HCT116 (cell line): ENCODE data around the gene MYORG. TPM values are rescaled to one million over a fixed set of nuclear protein-coding genes. Genes with fewer than 3 reads are reported as not detected.

Experiments
- ATAC-seq: fragments of 200-7000 bp; cut with Tn5 transposase; 2 replicates; pipeline ENCODE4 v1.9.1; 2020; ENCODE audit warnings: mild to moderate bottlenecking, moderate library complexity
- BruUV-seq: library from RNA; stranded (reverse); fragments of 400-500 nt; replicated peaks from 2 replicates; lab custom pipeline; 2021; lab: Mats Ljungman, UMichigan
- CTCF ChIA-PET: fragments of 300-600 bp; sonication (Branson Sonifier 250); formaldehyde crosslinking; loops from one replicate; lab custom pipeline; 2021; ENCODE audit warnings: antibody characterized with exemption; lab: Charles Lee
- POLR2A ChIA-PET: fragments of 300-600, 350-600 bp; sonication (Branson Sonifier 250); formaldehyde crosslinking; loops from one replicate; lab custom pipeline; 2021; ENCODE audit warnings: antibody characterized with exemption; lab: Charles Lee
- RAD21 ChIA-PET, 2 experiments: fragments of 300-600 bp; sonication (Branson Sonifier 250); formaldehyde crosslinking; loops; one replicate each; lab custom pipeline; 2023; ENCODE audit warnings: low total read pairs in 2 of 2; ENCODE audit not compliant: uncharacterized antibody in 2 of 2, unreplicated experiment in 2 of 2, low non-redundant PET in 1 of 2; lab: Charles Lee
- DNase-seq: peaks from one replicate; pipeline ENCODE4 v3.0.0-alpha.2; 2010; ENCODE audit warnings: low read depth, low spot score
- H2AFZ ChIP-seq: fragments of 200-600 bp; shearing (Covaris generic), sonication (generic); 2 replicates; pipeline ENCODE4 v1.6.1; 2017; ENCODE audit warnings: low read depth, mixed run types, mixed read lengths, antibody characterized with exemption, low read length; ENCODE audit not compliant: poor library complexity, severe bottlenecking
- H3K27ac ChIP-seq: 2 replicates; pipeline ENCODE4 v1.5.1; 2012; ENCODE audit warnings: low read depth, low read length
- H3K27me3 ChIP-seq: fragments of 200-600 bp; sonication (generic); 2 replicates; pipeline ENCODE4 v1.6.1; 2016; ENCODE audit warnings: mixed run types, low read length, mixed read lengths; ENCODE audit not compliant: insufficient read depth
- H3K36me3 ChIP-seq, 2 experiments: fragments of 200-500 bp in 1 of 2; fragments of 200-600 bp in 1 of 2; sonication (Bioruptor generic) in 1 of 2; sonication (generic) in 1 of 2; 2 replicates each; pipeline versions ENCODE4 v1.5.1 to v1.6.1; 2014 to 2016; ENCODE audit warnings: low read length in 2 of 2, inconsistent platforms in 1 of 2, mixed read lengths in 1 of 2, mixed run types in 1 of 2; ENCODE audit not compliant: insufficient read depth in 2 of 2, control insufficient read depth in 1 of 2
- H3K4me1 ChIP-seq, 2 experiments: fragments of 200-600 bp in 1 of 2; sonication (generic) in 1 of 2; 2 replicates each; pipeline versions ENCODE4 v1.5.1 to v1.6.1; 2012 to 2017; ENCODE audit warnings: low read length in 2 of 2, inconsistent platforms in 1 of 2, mild to moderate bottlenecking in 1 of 2, mixed read lengths in 1 of 2, mixed run types in 1 of 2, moderate library complexity in 1 of 2; ENCODE audit not compliant: insufficient read depth in 2 of 2, control insufficient read depth in 1 of 2
- H3K4me2 ChIP-seq: fragments of 200-600 bp; sonication (generic); 2 replicates; pipeline ENCODE4 v1.6.1; 2017; ENCODE audit warnings: mixed run types, low read length, mixed read lengths
- H3K4me3 ChIP-seq, 2 experiments: fragments of 200-600 bp in 1 of 2; sonication (generic) in 1 of 2; replicated peaks in 1 of 2; 2 replicates each; pipeline ENCODE4 v1.5.1; 2011 to 2016; ENCODE audit warnings: low read length in 2 of 2, control low read depth in 1 of 2, low read depth in 1 of 2, mild to moderate bottlenecking in 1 of 2, mixed read lengths in 1 of 2, mixed run types in 1 of 2
- H3K79me2 ChIP-seq: fragments of 200-600 bp; sonication (generic); 2 replicates; pipeline ENCODE4 v1.6.1; 2017; ENCODE audit warnings: mild to moderate bottlenecking, mixed run types, low read length, moderate library complexity, mixed read lengths; ENCODE audit not compliant: insufficient read depth
- H3K9ac ChIP-seq: fragments of 200-600 bp; sonication (generic); 2 replicates; pipeline ENCODE4 v1.6.1; 2016; ENCODE audit warnings: low read length, mixed read lengths
- H3K9me2 ChIP-seq: fragments of 200-600 bp; sonication (generic), shearing (Covaris generic); 2 replicates; pipeline ENCODE4 v1.6.1; 2017; ENCODE audit warnings: mixed run types, mild to moderate bottlenecking, moderate library complexity; ENCODE audit not compliant: insufficient read depth
- H3K9me3 ChIP-seq, 2 experiments: fragments of 200-500 bp in 1 of 2; fragments of 200-600 bp in 1 of 2; sonication (Bioruptor generic) in 1 of 2; sonication (generic) in 1 of 2; 2 replicates each; pipeline ENCODE4 v1.6.1; 2014 to 2017; ENCODE audit warnings: low read length in 2 of 2, mixed read lengths in 2 of 2, inconsistent platforms in 1 of 2, low read depth in 1 of 2, mild to moderate bottlenecking in 1 of 2, mixed run types in 1 of 2, moderate library complexity in 1 of 2; ENCODE audit not compliant: control insufficient read depth in 1 of 2, insufficient read depth in 1 of 2
- H4K20me1 ChIP-seq: fragments of 200-600 bp; sonication (generic), shearing (Covaris generic); 2 replicates; pipeline ENCODE4 v1.6.1; 2017; ENCODE audit warnings: mixed run types, mild to moderate bottlenecking, moderate library complexity; ENCODE audit not compliant: insufficient read depth
- CBX3 ChIP-seq: IDR thresholded peaks from 2 replicates; pipeline ENCODE4 v1.6.1; 2012; ENCODE audit warnings: low read depth
- EZH2phosphoT487 ChIP-seq: fragments of 200-600 bp; IDR thresholded peaks from 2 replicates; pipeline ENCODE4 v1.6.1; 2018; ENCODE audit warnings: antibody characterized with exemption, borderline replicate concordance
- FOSL1 ChIP-seq: IDR thresholded peaks from 2 replicates; pipeline ENCODE4 v1.6.1; 2012; ENCODE audit warnings: low read depth
- POLR2AphosphoS5 ChIP-seq: IDR thresholded peaks from 2 replicates; pipeline ENCODE4 v1.6.1; 2011; ENCODE audit warnings: mild to moderate bottlenecking, low read depth, low read length, moderate library complexity
- RAD21 ChIP-seq: IDR thresholded peaks from 2 replicates; pipeline ENCODE4 v1.6.1; 2012; ENCODE audit warnings: low read depth, mild to moderate bottlenecking
- SIN3A ChIP-seq: IDR thresholded peaks from 2 replicates; pipeline ENCODE4 v1.6.1; 2012; ENCODE audit warnings: low read depth
- SP1 ChIP-seq: IDR thresholded peaks from 2 replicates; pipeline ENCODE4 v1.6.1; 2012; ENCODE audit warnings: low read depth
- TCF7L2 ChIP-seq: IDR thresholded peaks from 2 replicates; pipeline ENCODE4 v1.7.0; 2011; ENCODE audit warnings: borderline replicate concordance, inconsistent platforms; ENCODE audit not compliant: insufficient read depth, insufficient read length; ENCODE audit errors: extremely low read depth
- intact Hi-C: fragments of 100-400 bp; cut with micrococcal nuclease; formaldehyde crosslinking; loops from 2 replicates; pipeline ENCODE4 v1.10.0; 2022
- total RNA-seq: library from RNA; stranded (reverse); gene quantifications from one replicate; pipeline ENCODE4 v1.2.1, GENCODE V29; 2021; ENCODE audit not compliant: unreplicated experiment

Gene MYORG
- total RNA-seq, 1 experiment from 2014 or later: 8.5 TPM

GRCh38 chr9:34372467-34373011 lies 4.2 kb downstream of the MYORG start:
- Histone ChIP-seq H3K27ac (no peak overlapping the region), H3K9me3 (no peaks in the 10 kb centered on the region), H3K36me3 (peaks cover 0 to 2% of the 10 kb centered on the region in 2 experiments; a peak in 1 of 4 replicates), H3K9ac (no peak overlapping the region), H3K27me3 (no peaks in the 10 kb centered on the region), H3K79me2 (no peaks in the 10 kb centered on the region), H3K4me3 (no peak overlapping the region), H3K4me1 (peaks cover 15 to 24% of the 10 kb centered on the region in 2 experiments), H4K20me1 (no peaks in the 10 kb centered on the region), H2AFZ (no peak overlapping the region), H3K9me2 (no peaks in the 10 kb centered on the region), H3K4me2 (no peak overlapping the region)
- intact Hi-C loops: no loop called here
- ATAC-seq (no peak), DNase-seq (no peak)
- TF ChIP-seq POLR2AphosphoS5 (no peak), TCF7L2 (no peak), SP1 (no peak), CBX3 (no peak), SIN3A (no peak), FOSL1 (no peak), EZH2phosphoT487 (no peak)
- no TSS peak for BruUV-seq
- ChIA-PET CTCF (interaction anchor here (0.9 kb wide), 1 partner anchor 40 kb away, joined by 3 read pairs; no protein-coding TSS in a partner anchor), POLR2A (no interaction called here), RAD21 (no interaction called here)

DNA sequence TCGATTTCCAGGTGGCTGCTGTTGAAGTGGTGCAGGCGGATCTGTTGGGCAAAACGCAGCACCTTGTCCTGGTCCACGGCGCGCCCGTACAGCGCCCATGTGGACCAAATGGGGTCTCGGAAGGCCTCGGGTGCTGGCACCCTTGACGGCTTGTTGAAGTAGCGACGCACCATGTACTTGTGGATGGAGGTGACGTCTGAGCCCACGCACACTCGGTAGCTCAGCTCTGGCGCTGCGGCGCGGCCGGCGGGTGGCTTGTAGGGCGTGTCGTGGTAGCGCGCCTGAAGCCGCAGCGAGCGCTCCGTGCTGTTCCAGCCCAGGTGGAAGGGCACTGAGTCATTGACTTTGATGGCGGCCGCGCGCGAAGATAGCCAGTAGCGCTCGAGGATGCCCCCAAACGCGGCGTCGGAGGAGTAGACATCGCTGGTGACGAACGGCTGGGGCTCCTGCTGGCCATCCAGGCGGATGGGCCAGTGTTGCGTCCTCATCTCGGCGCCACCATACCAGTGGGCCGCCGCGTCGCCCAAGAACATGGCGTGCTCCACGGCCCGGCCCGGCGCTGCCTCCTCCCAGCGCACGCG lies 4.7 kb downstream of the MYORG start:
- Histone ChIP-seq H2AFZ (no peak overlapping the region), H3K4me2 (no peak overlapping the region), H3K36me3 (peaks cover 0 to 2% of the 10 kb centered on the region in 2 experiments; a peak in 1 of 4 replicates), H3K9me2 (no peaks in the 10 kb centered on the region), H4K20me1 (no peaks in the 10 kb centered on the region), H3K9me3 (no peaks in the 10 kb centered on the region), H3K27me3 (no peaks in the 10 kb centered on the region), H3K27ac (no peak overlapping the region), H3K79me2 (no peaks in the 10 kb centered on the region), H3K4me3 (no peak overlapping the region), H3K4me1 (peaks cover 15 to 19% of the 10 kb centered on the region in 2 experiments), H3K9ac (no peak overlapping the region)
- intact Hi-C loops: no loop called here
- ATAC-seq (no peak), DNase-seq (no peak)
- POLR2A ChIA-PET: no interaction called here
- RAD21 ChIA-PET: no interaction called here
- no TSS peak for BruUV-seq
- CTCF ChIA-PET: no interaction called here
- TF ChIP-seq EZH2phosphoT487: no peak
- TF ChIP-seq SIN3A: no peak
- no peak for TF ChIP-seq RAD21
